SK-N-SH (cell line): ENCODE data around the gene GRIK1. TPM values are rescaled to one million over a fixed set of nuclear protein-coding genes. Genes with fewer than 3 reads are reported as not detected.

Experiments used
- CTCF ChIA-PET: fragments of 300-600, 350-600 bp; formaldehyde crosslinking; extraction: SDS; loops from one replicate; lab custom pipeline; 2021; lab: Yijun Ruan, JAX
- POLR2A ChIA-PET: fragments of 350-600 bp; sonication (Branson Sonifier 250); formaldehyde crosslinking; extraction: SDS; loops from one replicate; lab custom pipeline; 2020; ENCODE audit warnings: antibody characterized with exemption, inconsistent platforms; lab: Yijun Ruan, JAX
- DNase-seq: peaks from one replicate; pipeline ENCODE4 v3.0.0; 2012
- H2AFZ ChIP-seq: fragments of 200-600 bp; sonication (generic); 2 replicates; pipeline ENCODE4 v1.8.1; 2016; ENCODE audit warnings: antibody characterized with exemption, mild to moderate bottlenecking, low read depth
- H3F3A ChIP-seq: fragments of 200-600 bp; sonication (generic); replicated peaks from 2 replicates; pipeline ENCODE3; 2016; ENCODE audit warnings: antibody characterized with exemption, mild to moderate bottlenecking; ENCODE audit not compliant: insufficient read depth
- H3K27ac ChIP-seq, 2 experiments: fragments of 200-500 bp in 1 of 2; fragments of 200-600 bp in 1 of 2; sonication (Bioruptor generic) in 1 of 2; sonication (generic), shearing (Covaris generic) in 1 of 2; 2 replicates each; pipeline versions ENCODE4 v1.5.1 to v1.6.1; 2014 to 2016; ENCODE audit warnings: low read depth in 2 of 2, inconsistent platforms in 1 of 2, low read length in 1 of 2, mild to moderate bottlenecking in 1 of 2, mixed read lengths in 1 of 2
- H3K27me3 ChIP-seq: fragments of 200-600 bp; sonication (generic), shearing (Covaris generic); 2 replicates; pipeline ENCODE4 v1.6.1; 2016; ENCODE audit warnings: mixed run types; ENCODE audit not compliant: insufficient read depth
- H3K36me3 ChIP-seq, 2 experiments: fragments of 200-500 bp in 1 of 2; fragments of 200-600 bp in 1 of 2; sonication (Bioruptor generic) in 1 of 2; sonication (generic) in 1 of 2; replicated peaks in 1 of 2; 2 replicates each; pipeline versions ENCODE3 to v1.5.1; 2014 to 2016; ENCODE audit warnings: low read length in 1 of 2, mild to moderate bottlenecking in 1 of 2; ENCODE audit not compliant: insufficient read depth in 2 of 2, control insufficient read depth in 1 of 2
- H3K4me1 ChIP-seq, 2 experiments: fragments of 200-500 bp in 1 of 2; fragments of 200-600 bp in 1 of 2; sonication (Bioruptor generic) in 1 of 2; sonication (generic), shearing (Covaris generic) in 1 of 2; 2 replicates each; pipeline versions ENCODE4 v1.5.1 to v1.6.1; 2014 to 2016; ENCODE audit warnings: low read depth in 1 of 2, low read length in 1 of 2, mixed run types in 1 of 2; ENCODE audit not compliant: insufficient read depth in 2 of 2, control insufficient read depth in 1 of 2
- H3K4me2 ChIP-seq: fragments of 200-600 bp; sonication (generic), shearing (Covaris generic); 2 replicates; pipeline ENCODE4 v1.6.1; 2017; ENCODE audit warnings: mixed run types
- H3K4me3 ChIP-seq, 2 experiments: fragments of 200-500 bp in 1 of 2; fragments of 200-600 bp in 1 of 2; sonication (Bioruptor generic) in 1 of 2; sonication (generic), shearing (Covaris generic) in 1 of 2; 2 replicates each; pipeline versions ENCODE4 v1.5.1 to v1.8.1; 2014 to 2016; ENCODE audit warnings: low read depth in 2 of 2, inconsistent platforms in 1 of 2, low read length in 1 of 2, mild to moderate bottlenecking in 1 of 2, mixed read lengths in 1 of 2, moderate library complexity in 1 of 2
- H3K79me2 ChIP-seq: fragments of 200-600 bp; sonication (generic); 2 replicates; pipeline ENCODE4 v1.8.1; 2017; ENCODE audit warnings: mild to moderate bottlenecking; ENCODE audit not compliant: insufficient read depth
- H3K9ac ChIP-seq: fragments of 200-600 bp; sonication (generic); 2 replicates; pipeline ENCODE4 v1.6.1; 2017; ENCODE audit warnings: mixed run types
- H3K9me2 ChIP-seq: fragments of 200-600 bp; sonication (generic); 2 replicates; pipeline ENCODE4 v1.6.1; 2017; ENCODE audit warnings: mixed run types
- H3K9me3 ChIP-seq: fragments of 200-600 bp; sonication (generic); 2 replicates; pipeline ENCODE4 v1.6.1; 2017; ENCODE audit warnings: mixed run types, mild to moderate bottlenecking, moderate library complexity
- H4K20me1 ChIP-seq: fragments of 200-600 bp; sonication (generic); 2 replicates; pipeline ENCODE4 v1.6.1; 2017; ENCODE audit warnings: mild to moderate bottlenecking, mixed run types; ENCODE audit not compliant: insufficient read depth
- EP300 ChIP-seq, 2 experiments: IDR thresholded peaks; 2 replicates each; pipeline versions ENCODE4 v1.4.0 to v1.6.1; 2012; ENCODE audit warnings: borderline replicate concordance in 1 of 2, low read depth in 1 of 2, low read length in 1 of 2
- FOXJ3 ChIP-seq: sonication (generic); formaldehyde crosslinking; IDR thresholded peaks from 2 replicates; pipeline ENCODE4 v1.5.1; 2020; ENCODE audit warnings: mild to moderate bottlenecking, missing genetic modification reagents
- GATA2 ChIP-seq: sonication (generic); formaldehyde crosslinking; IDR thresholded peaks from 2 replicates; pipeline ENCODE4 v1.5.0; 2020; ENCODE audit warnings: mild to moderate bottlenecking, missing genetic modification reagents
- MEF2A ChIP-seq: IDR thresholded peaks from 2 replicates; pipeline ENCODE4 v1.4.0; 2012; ENCODE audit warnings: low read depth, borderline replicate concordance
- MXI1 ChIP-seq: IDR thresholded peaks from 2 replicates; pipeline ENCODE4 v1.6.1; 2012; ENCODE audit warnings: mild to moderate bottlenecking, low read depth, low read length, improper control_type of control experiment
- NFIC ChIP-seq: IDR thresholded peaks from 2 replicates; pipeline ENCODE4 v1.4.0; 2012; ENCODE audit warnings: borderline replicate concordance
- POLR2AphosphoS5 ChIP-seq: IDR thresholded peaks from 2 replicates; pipeline ENCODE4 v1.6.1; 2012; ENCODE audit warnings: low read depth, low read length
- RFX5 ChIP-seq: IDR thresholded peaks from 2 replicates; pipeline ENCODE4 v1.6.1; 2012; ENCODE audit warnings: mild to moderate bottlenecking, improper control_type of control experiment, low read length
- RXRA ChIP-seq: IDR thresholded peaks from 2 replicates; pipeline ENCODE4 v1.4.0; 2012; ENCODE audit warnings: low read depth, mild to moderate bottlenecking, borderline replicate concordance
- SMC3 ChIP-seq: IDR thresholded peaks from 2 replicates; pipeline ENCODE4 v1.6.1; 2012; ENCODE audit warnings: low read depth, low read length, improper control_type of control experiment
- TAF1 ChIP-seq: IDR thresholded peaks from 2 replicates; pipeline ENCODE4 v1.6.1; 2012; ENCODE audit warnings: low read depth, mild to moderate bottlenecking, low read length, moderate library complexity, borderline replicate concordance
- TCF12 ChIP-seq: IDR thresholded peaks from 2 replicates; pipeline ENCODE4 v1.4.0; 2012
- TEAD4 ChIP-seq: IDR thresholded peaks from 2 replicates; pipeline ENCODE4 v1.4.0; 2012; ENCODE audit warnings: mild to moderate bottlenecking, borderline replicate concordance; ENCODE audit not compliant: insufficient read depth
- WGBS: methylation state at CpG from one replicate; pipeline ENCODE4 v1.1.6; 2017; ENCODE audit warnings: low lambda C conversion rate; 5-methylcytosine and 5-hydroxymethylcytosine counted together
- polyA plus RNA-seq, 3 experiments: library from polyadenylated mRNA; depleted of rRNA; stranded (reverse); fragments of >200 nt; gene quantifications; 2 replicates each; pipeline ENCODE4 v1.2.3, GENCODE V29; 2012
- TF ChIP-seq, protein P1 (sequence below): IDR thresholded peaks from 2 replicates; pipeline ENCODE4; 2012
- TF ChIP-seq, protein P2 (sequence below): IDR thresholded peaks from 2 replicates; pipeline ENCODE4 v1.4.0; 2012; ENCODE audit warnings: low read depth
- TF ChIP-seq, protein P3 (sequence below): IDR thresholded peaks from 2 replicates; pipeline ENCODE4 v1.4.0; 2012; ENCODE audit warnings: low read depth, borderline replicate concordance
- TF ChIP-seq, protein P4 (sequence below): fragments of 150-350 bp; IDR thresholded peaks from 2 replicates; pipeline ENCODE4 v1.6.1; 2017; ENCODE audit warnings: antibody characterized with exemption, low read length, low read depth, borderline replicate concordance
- TF ChIP-seq, protein P5 (sequence below): IDR thresholded peaks from 2 replicates; pipeline ENCODE4 v1.6.1; 2012; ENCODE audit warnings: mild to moderate bottlenecking, low read depth, low read length, moderate library complexity
- TF ChIP-seq, protein P6 (sequence below): fragments of 200-600 bp; sonication (generic); IDR thresholded peaks from 2 replicates; pipeline ENCODE4 v1.6.1; 2017; ENCODE audit warnings: antibody characterized with exemption, mild to moderate bottlenecking, moderate library complexity
- TF ChIP-seq, protein P7 (sequence below): fragments of 150-350 bp; IDR thresholded peaks from 2 replicates; pipeline ENCODE4 v1.6.1; 2016; ENCODE audit warnings: mild to moderate bottlenecking, low read depth, low read length

The GRIK1 gene
- polyA plus RNA-seq, 1 of the 3 experiments (the other 2 are of a cell fraction) = not detected

DNA sequence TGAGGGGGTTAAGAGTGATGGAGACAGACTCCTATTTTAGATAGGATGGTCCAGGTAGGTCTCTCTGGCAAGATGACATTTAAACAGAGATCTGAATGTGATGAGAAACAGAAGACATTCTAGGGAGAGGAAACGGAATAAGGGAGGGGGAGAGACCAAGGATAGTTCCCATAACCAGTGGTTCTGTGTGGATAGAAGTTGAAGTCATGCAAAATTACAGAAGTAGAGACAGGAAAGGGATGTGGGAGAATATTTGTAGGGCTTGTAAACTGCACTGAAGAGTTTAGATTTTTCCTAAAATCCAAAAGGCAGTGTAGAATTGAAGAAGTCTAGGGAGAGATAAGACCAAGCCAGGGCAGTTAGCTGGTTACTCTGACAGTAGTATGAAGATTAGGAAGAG lies 200.6 kb downstream of the GRIK1 start:
- Histone ChIP-seq H3K36me3 (no peaks in the 10 kb centered on the region), H3K27ac (no peak overlapping the region), H3K4me1 (no peaks in the 10 kb centered on the region), H3K4me2 (no peak overlapping the region), H2AFZ (no peak overlapping the region), H4K20me1 (no peaks in the 10 kb centered on the region), H3F3A (no peaks in the 10 kb centered on the region), H3K4me3 (no peak overlapping the region), H3K79me2 (no peaks in the 10 kb centered on the region), H3K9ac (no peak overlapping the region), H3K9me3 (no peaks in the 10 kb centered on the region), H3K9me2 (no peaks in the 10 kb centered on the region), H3K27me3 (no peaks in the 10 kb centered on the region; the same call in 1 of the 2 replicates)
- CTCF ChIA-PET = no interaction called here
- WGBS = 3% methylated on average over 1 of the region's 1 CpG
- TF ChIP-seq, protein P1, sequence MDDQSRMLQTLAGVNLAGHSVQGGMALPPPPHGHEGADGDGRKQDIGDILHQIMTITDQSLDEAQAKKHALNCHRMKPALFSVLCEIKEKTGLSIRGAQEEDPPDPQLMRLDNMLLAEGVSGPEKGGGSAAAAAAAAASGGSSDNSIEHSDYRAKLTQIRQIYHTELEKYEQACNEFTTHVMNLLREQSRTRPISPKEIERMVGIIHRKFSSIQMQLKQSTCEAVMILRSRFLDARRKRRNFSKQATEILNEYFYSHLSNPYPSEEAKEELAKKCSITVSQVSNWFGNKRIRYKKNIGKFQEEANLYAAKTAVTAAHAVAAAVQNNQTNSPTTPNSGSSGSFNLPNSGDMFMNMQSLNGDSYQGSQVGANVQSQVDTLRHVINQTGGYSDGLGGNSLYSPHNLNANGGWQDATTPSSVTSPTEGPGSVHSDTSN = no peak
- no peak for TF ChIP-seq NFIC
- TF ChIP-seq, protein P2, sequence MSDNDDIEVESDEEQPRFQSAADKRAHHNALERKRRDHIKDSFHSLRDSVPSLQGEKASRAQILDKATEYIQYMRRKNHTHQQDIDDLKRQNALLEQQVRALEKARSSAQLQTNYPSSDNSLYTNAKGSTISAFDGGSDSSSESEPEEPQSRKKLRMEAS = no peak
- TF ChIP-seq, protein P3, sequence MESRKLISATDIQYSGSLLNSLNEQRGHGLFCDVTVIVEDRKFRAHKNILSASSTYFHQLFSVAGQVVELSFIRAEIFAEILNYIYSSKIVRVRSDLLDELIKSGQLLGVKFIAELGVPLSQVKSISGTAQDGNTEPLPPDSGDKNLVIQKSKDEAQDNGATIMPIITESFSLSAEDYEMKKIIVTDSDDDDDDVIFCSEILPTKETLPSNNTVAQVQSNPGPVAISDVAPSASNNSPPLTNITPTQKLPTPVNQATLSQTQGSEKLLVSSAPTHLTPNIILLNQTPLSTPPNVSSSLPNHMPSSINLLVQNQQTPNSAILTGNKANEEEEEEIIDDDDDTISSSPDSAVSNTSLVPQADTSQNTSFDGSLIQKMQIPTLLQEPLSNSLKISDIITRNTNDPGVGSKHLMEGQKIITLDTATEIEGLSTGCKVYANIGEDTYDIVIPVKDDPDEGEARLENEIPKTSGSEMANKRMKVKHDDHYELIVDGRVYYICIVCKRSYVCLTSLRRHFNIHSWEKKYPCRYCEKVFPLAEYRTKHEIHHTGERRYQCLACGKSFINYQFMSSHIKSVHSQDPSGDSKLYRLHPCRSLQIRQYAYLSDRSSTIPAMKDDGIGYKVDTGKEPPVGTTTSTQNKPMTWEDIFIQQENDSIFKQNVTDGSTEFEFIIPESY = no peak
- TF ChIP-seq, protein P4, sequence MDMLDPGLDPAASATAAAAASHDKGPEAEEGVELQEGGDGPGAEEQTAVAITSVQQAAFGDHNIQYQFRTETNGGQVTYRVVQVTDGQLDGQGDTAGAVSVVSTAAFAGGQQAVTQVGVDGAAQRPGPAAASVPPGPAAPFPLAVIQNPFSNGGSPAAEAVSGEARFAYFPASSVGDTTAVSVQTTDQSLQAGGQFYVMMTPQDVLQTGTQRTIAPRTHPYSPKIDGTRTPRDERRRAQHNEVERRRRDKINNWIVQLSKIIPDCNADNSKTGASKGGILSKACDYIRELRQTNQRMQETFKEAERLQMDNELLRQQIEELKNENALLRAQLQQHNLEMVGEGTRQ = no peak
- no peak for TF ChIP-seq SMC3
- TF ChIP-seq TEAD4 = no peak
- TF ChIP-seq RFX5 = no peak
- no peak for TF ChIP-seq TCF12
- TF ChIP-seq, protein P5, sequence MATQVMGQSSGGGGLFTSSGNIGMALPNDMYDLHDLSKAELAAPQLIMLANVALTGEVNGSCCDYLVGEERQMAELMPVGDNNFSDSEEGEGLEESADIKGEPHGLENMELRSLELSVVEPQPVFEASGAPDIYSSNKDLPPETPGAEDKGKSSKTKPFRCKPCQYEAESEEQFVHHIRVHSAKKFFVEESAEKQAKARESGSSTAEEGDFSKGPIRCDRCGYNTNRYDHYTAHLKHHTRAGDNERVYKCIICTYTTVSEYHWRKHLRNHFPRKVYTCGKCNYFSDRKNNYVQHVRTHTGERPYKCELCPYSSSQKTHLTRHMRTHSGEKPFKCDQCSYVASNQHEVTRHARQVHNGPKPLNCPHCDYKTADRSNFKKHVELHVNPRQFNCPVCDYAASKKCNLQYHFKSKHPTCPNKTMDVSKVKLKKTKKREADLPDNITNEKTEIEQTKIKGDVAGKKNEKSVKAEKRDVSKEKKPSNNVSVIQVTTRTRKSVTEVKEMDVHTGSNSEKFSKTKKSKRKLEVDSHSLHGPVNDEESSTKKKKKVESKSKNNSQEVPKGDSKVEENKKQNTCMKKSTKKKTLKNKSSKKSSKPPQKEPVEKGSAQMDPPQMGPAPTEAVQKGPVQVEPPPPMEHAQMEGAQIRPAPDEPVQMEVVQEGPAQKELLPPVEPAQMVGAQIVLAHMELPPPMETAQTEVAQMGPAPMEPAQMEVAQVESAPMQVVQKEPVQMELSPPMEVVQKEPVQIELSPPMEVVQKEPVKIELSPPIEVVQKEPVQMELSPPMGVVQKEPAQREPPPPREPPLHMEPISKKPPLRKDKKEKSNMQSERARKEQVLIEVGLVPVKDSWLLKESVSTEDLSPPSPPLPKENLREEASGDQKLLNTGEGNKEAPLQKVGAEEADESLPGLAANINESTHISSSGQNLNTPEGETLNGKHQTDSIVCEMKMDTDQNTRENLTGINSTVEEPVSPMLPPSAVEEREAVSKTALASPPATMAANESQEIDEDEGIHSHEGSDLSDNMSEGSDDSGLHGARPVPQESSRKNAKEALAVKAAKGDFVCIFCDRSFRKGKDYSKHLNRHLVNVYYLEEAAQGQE = no peak
- TF ChIP-seq, protein P6, sequence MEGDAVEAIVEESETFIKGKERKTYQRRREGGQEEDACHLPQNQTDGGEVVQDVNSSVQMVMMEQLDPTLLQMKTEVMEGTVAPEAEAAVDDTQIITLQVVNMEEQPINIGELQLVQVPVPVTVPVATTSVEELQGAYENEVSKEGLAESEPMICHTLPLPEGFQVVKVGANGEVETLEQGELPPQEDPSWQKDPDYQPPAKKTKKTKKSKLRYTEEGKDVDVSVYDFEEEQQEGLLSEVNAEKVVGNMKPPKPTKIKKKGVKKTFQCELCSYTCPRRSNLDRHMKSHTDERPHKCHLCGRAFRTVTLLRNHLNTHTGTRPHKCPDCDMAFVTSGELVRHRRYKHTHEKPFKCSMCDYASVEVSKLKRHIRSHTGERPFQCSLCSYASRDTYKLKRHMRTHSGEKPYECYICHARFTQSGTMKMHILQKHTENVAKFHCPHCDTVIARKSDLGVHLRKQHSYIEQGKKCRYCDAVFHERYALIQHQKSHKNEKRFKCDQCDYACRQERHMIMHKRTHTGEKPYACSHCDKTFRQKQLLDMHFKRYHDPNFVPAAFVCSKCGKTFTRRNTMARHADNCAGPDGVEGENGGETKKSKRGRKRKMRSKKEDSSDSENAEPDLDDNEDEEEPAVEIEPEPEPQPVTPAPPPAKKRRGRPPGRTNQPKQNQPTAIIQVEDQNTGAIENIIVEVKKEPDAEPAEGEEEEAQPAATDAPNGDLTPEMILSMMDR = no peak
- TF ChIP-seq EP300 (IDR thresholded peaks at IDR 0.05; ENCODE audit: borderline replicate concordance in 1 of 2, low read depth in 1 of 2, low read length in 1 of 2) = no peak
- no peak for TF ChIP-seq MXI1
- TF ChIP-seq TAF1 = no peak
- no peak for TF ChIP-seq RXRA
- no peak for TF ChIP-seq GATA2 (CRISPR knock-in tag)
- TF ChIP-seq, protein P7, sequence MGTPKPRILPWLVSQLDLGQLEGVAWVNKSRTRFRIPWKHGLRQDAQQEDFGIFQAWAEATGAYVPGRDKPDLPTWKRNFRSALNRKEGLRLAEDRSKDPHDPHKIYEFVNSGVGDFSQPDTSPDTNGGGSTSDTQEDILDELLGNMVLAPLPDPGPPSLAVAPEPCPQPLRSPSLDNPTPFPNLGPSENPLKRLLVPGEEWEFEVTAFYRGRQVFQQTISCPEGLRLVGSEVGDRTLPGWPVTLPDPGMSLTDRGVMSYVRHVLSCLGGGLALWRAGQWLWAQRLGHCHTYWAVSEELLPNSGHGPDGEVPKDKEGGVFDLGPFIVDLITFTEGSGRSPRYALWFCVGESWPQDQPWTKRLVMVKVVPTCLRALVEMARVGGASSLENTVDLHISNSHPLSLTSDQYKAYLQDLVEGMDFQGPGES = no peak
- TF ChIP-seq FOXJ3 = no peak
- no peak for TF ChIP-seq MEF2A
- TF ChIP-seq POLR2AphosphoS5 = no peak
- POLR2A ChIA-PET = no interaction called here
- DNase-seq = no peak
